VCaP (cell line): Measurements from ENCODE around the gene MED31.

Source experiments
- H3K27ac ChIP-seq: fragments of 450-650 bp; 2 replicates; pipeline ENCODE4 v1.5.1; 2017
- TF ChIP-seq, protein P1 (sequence below): fragments of 450-650 bp; conservative IDR thresholded peaks from 2 replicates; pipeline ENCODE4 v1.5.1; 2017; ENCODE audit warnings: mild to moderate bottlenecking, moderate library complexity

Gene MED31

DNA sequence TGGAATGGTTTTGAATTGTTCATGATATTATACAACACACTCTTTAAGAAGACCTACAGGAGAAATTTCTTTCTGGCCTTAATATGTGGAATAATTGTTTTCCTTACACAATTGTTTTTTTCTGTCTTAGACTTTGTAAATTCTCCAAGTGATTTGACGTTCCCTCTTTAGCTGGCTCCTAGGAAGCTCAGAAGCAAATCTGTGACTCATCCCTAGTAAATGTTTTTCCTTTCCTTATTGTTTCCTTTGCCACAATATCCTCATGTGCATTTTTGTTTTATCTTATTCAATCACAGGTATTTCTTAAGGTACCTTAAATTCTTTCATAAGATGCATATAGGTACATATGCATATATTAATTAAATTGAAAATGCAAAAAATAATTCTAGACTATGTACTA lies 24.4 kb downstream of the MED31 start:
- TF ChIP-seq, protein P1, sequence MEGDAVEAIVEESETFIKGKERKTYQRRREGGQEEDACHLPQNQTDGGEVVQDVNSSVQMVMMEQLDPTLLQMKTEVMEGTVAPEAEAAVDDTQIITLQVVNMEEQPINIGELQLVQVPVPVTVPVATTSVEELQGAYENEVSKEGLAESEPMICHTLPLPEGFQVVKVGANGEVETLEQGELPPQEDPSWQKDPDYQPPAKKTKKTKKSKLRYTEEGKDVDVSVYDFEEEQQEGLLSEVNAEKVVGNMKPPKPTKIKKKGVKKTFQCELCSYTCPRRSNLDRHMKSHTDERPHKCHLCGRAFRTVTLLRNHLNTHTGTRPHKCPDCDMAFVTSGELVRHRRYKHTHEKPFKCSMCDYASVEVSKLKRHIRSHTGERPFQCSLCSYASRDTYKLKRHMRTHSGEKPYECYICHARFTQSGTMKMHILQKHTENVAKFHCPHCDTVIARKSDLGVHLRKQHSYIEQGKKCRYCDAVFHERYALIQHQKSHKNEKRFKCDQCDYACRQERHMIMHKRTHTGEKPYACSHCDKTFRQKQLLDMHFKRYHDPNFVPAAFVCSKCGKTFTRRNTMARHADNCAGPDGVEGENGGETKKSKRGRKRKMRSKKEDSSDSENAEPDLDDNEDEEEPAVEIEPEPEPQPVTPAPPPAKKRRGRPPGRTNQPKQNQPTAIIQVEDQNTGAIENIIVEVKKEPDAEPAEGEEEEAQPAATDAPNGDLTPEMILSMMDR: no peak
- no peak overlapping the region for H3K27ac ChIP-seq

DNA sequence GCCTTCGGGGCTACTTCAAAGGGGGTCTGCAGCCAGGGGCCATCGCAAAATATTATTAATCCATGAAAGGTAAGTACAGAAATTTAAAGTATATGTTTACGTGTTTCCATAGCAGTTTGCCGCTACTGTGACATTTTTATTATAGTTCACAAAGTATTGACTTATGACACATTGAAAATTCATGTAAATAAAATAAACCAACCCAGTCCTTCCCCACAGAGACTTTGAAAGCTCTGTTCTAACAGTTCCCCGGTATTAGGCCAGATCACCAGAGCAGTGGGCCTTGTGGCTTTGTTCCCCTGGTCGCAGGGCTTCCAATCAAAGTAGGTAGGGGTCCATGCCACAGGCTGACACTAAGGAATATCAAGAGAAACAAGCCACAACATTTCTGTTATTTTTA lies 24.8 kb downstream of the MED31 start:
- no peak overlapping the region for H3K27ac ChIP-seq

DNA sequence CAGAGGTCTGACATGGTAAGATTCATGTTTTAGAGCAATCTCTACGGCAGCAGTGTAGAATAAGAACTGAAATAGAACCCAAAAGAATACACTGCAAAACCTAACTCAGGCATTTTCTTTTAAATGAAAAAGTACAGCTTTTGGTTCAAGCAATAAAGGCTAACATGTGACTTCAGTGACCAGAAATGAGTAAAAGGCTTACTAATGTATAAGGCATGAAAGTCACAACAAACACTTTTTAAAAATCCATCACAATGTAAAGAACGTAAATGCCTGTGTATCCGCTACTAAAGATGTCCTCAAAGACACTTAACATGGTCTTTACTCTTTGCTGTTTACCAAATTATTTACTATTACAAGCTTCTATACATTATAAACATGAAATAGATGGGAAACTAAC lies 27.5 kb downstream of the MED31 start:
- H3K27ac ChIP-seq: no peak overlapping the region
- TF ChIP-seq, protein P1: no peak

More for the DNA sequence above, 24.8 kb downstream of the MED31 start:
- TF ChIP-seq, protein P1: no peak

DNA sequence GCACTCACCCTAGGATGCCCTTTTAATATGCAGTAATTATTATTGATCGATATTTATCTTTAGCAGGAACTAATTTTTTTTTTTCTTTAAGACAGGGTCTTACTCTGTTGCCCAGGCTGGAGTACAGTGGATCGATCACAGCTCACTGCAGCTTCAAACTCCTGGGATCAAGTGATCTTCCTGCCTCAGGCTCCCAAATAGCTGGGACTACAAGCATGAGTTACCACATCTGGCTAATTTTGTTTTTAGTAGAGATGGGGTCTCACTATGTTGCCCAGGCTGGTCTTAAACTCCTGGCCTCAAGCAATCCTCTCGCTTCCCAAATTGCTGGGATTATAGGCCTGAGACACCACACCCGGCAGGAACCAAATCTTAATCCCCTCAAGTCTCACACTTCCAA lies 40.2 kb downstream of the MED31 start:
- TF ChIP-seq, protein P1: no peak
- H3K27ac ChIP-seq: no peak overlapping the region

DNA sequence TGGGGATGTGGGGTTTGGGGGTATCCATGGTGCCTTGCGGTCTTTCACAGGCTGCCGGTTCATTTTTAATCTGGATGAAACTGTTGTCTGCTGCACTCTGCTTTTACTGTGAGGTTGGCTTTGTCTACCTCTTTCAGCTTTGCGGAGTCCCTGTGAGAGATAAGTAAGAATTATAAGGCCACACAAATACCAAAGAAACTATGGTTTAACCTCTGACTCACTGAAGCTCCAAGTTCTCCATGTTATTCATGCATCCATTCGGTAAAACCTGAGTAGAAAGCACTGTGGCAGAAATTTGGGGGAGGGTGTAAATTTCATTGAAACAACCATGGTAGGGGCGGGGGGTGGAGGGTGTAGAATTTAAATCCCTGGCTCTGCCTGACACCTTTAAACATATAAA lies 41.4 kb downstream of the MED31 start:
- no peak overlapping the region for H3K27ac ChIP-seq
- TF ChIP-seq, protein P1: no peak

DNA sequence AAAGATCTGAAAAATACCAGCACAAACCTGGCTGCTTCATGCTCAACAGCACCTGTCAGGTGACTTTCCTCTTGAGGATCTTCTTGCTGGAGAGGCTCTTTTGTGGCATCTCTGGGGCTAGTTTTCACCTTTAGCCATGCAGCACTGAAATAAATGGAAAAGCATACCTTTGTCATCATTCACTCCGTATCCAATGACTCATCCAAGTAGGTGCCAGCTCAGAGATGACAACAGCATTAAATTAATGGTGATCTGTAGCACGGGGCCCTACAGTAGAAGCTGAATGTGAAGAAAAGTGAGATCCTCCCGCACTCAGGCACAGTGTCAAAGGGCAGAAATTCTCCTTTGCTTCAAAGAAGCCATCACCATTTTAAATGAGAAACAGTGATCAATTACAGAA lies 43.1 kb downstream of the MED31 start:
- no peak overlapping the region for H3K27ac ChIP-seq
- TF ChIP-seq, protein P1: no peak

DNA sequence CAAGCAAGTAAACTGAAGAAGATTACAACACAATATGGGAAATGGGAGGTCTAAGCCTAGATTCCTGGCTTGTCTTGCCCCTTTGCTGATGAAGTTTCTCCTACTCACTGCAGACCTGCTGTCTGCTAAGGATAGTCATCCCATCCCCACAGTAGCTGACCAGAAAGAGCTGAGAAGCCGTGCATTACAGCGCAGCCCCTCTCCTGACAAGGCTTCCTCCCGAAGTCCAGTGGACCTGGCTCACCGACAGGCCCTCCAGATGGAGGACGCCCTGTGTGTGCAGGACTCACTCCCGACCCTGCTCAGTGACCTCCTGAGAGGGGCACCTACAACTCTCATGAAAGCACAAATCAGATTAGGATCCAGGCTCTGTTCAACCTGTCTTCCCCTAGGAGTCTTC lies 46.3 kb downstream of the MED31 start:
- H3K27ac ChIP-seq: no peak overlapping the region
- TF ChIP-seq, protein P1: no peak
